Neural cell (in vitro differentiated cells): Measurements from ENCODE around the gene CCDC149. TPM values are rescaled to one million over a fixed set of nuclear protein-coding genes. Genes with fewer than 3 reads are reported as not detected.

Source experiments
- H2AFZ ChIP-seq: fragments of 200-600, 300-800 bp; sonication (generic), shearing (Covaris generic); 2 replicates; pipeline ENCODE4 v1.6.0; 2014; ENCODE audit warnings: low read depth, mild to moderate bottlenecking, antibody characterized with exemption, low read length, moderate library complexity
- H3F3A ChIP-seq: fragments of 200-600 bp; shearing (Covaris generic); 2 replicates; pipeline ENCODE4 v1.6.1; 2016; ENCODE audit warnings: mild to moderate bottlenecking, moderate library complexity, mixed read lengths, antibody characterized with exemption, low read length; ENCODE audit not compliant: insufficient read depth, poor library complexity, severe bottlenecking
- H3K27ac ChIP-seq: fragments of 200-600, 300-800 bp; sonication (generic), shearing (Covaris generic); 2 replicates; pipeline ENCODE4 v1.5.1; 2014; ENCODE audit warnings: mild to moderate bottlenecking, low read length, moderate library complexity
- H3K27me3 ChIP-seq: fragments of 300-800, 200-600 bp; sonication (generic), shearing (Covaris generic); 2 replicates; pipeline ENCODE4 v1.6.0; 2014; ENCODE audit warnings: mild to moderate bottlenecking, low read depth, low read length, moderate library complexity; ENCODE audit not compliant: insufficient read depth
- H3K36me3 ChIP-seq: fragments of 300-800, 200-600 bp; sonication (generic), shearing (Covaris generic); 2 replicates; pipeline ENCODE4 v1.5.1; 2014; ENCODE audit warnings: mild to moderate bottlenecking, antibody characterized with exemption, low read length, moderate library complexity; ENCODE audit not compliant: insufficient read depth
- H3K4me2 ChIP-seq: fragments of 300-800, 200-600 bp; sonication (generic), shearing (Covaris generic); 2 replicates; pipeline ENCODE4 v1.6.0; 2014; ENCODE audit warnings: mild to moderate bottlenecking, low read length
- H3K4me3 ChIP-seq: fragments of 300-800, 200-600 bp; sonication (generic), shearing (Covaris generic); 2 replicates; pipeline ENCODE4 v1.5.1; 2014; ENCODE audit warnings: mild to moderate bottlenecking, low read length, moderate library complexity
- H3K79me2 ChIP-seq: fragments of 200-600 bp; shearing (Covaris generic); replicated peaks from 2 replicates; pipeline ENCODE4 v1.6.0; 2014; ENCODE audit warnings: mild to moderate bottlenecking, low read length, moderate library complexity; ENCODE audit not compliant: insufficient read depth
- H3K9ac ChIP-seq: fragments of 300-800, 200-600 bp; sonication (generic), shearing (Covaris generic); 2 replicates; pipeline ENCODE4 v1.6.1; 2016; ENCODE audit warnings: mild to moderate bottlenecking, low read length, mixed read lengths
- H3K9me2 ChIP-seq: fragments of 200-600 bp; shearing (Covaris generic); 2 replicates; pipeline ENCODE4 v1.6.1; 2016; ENCODE audit warnings: mild to moderate bottlenecking, low read length, mixed read lengths; ENCODE audit not compliant: insufficient read depth
- H3K9me3 ChIP-seq: fragments of 200-600, 300-800 bp; sonication (generic), shearing (Covaris generic); 2 replicates; pipeline ENCODE4 v1.6.1; 2016; ENCODE audit warnings: mild to moderate bottlenecking, mixed run types, low read length, moderate library complexity, mixed read lengths
- H4K20me1 ChIP-seq: fragments of 200-600 bp; shearing (Covaris generic); 2 replicates; pipeline ENCODE4 v1.6.1; 2016; ENCODE audit warnings: mild to moderate bottlenecking, mixed run types; ENCODE audit not compliant: insufficient read depth
- EP300 ChIP-seq: fragments of 450-650 bp; conservative IDR thresholded peaks from 2 replicates; pipeline ENCODE4 v1.6.1; 2014; ENCODE audit warnings: antibody characterized with exemption, mild to moderate bottlenecking, moderate library complexity; ENCODE audit not compliant: poor library complexity, severe bottlenecking
- EZH2 ChIP-seq: fragments of 200-600, 300-800 bp; shearing (Covaris generic), sonication (generic); IDR thresholded peaks from 2 replicates; pipeline ENCODE4 v1.6.1; 2014; ENCODE audit warnings: antibody characterized with exemption, low read length, borderline replicate concordance, mild to moderate bottlenecking; ENCODE audit not compliant: insufficient read depth, poor library complexity, severe bottlenecking
- MXI1 ChIP-seq: fragments of 450-650 bp; conservative IDR thresholded peaks from 2 replicates; pipeline ENCODE4 v1.6.1; 2014; ENCODE audit warnings: antibody characterized with exemption, mild to moderate bottlenecking; ENCODE audit not compliant: poor library complexity, severe bottlenecking
- POLR2AphosphoS5 ChIP-seq: IDR thresholded peaks from 2 replicates; pipeline ENCODE4 v1.6.1; 2012
- RAD21 ChIP-seq: fragments of 450-650 bp; conservative IDR thresholded peaks from 2 replicates; pipeline ENCODE4 v1.6.1; 2014; ENCODE audit warnings: antibody characterized with exemption, mild to moderate bottlenecking, moderate library complexity
- SMC3 ChIP-seq: fragments of 450-650 bp; conservative IDR thresholded peaks from 2 replicates; pipeline ENCODE4 v1.6.1; 2014; ENCODE audit warnings: antibody characterized with exemption, mild to moderate bottlenecking, moderate library complexity; ENCODE audit not compliant: poor library complexity
- TAF1 ChIP-seq: IDR thresholded peaks from 2 replicates; pipeline ENCODE4 v1.6.1; 2012; ENCODE audit warnings: low read depth
- polyA plus RNA-seq: library from polyadenylated mRNA; depleted of rRNA; stranded (reverse); fragments of >200 nt; gene quantifications from 2 replicates; pipeline ENCODE4 v1.2.3, GENCODE V29; 2014
- TF ChIP-seq, protein P1 (sequence below): IDR thresholded peaks from 2 replicates; pipeline ENCODE4 v1.6.1; 2012; ENCODE audit warnings: borderline replicate concordance
- TF ChIP-seq, protein P2 (sequence below): fragments of 450-650 bp; IDR thresholded peaks from 2 replicates; pipeline ENCODE4 v1.5.1; 2014; ENCODE audit warnings: antibody characterized with exemption, mild to moderate bottlenecking, moderate library complexity; ENCODE audit not compliant: poor library complexity, severe bottlenecking

CCDC149 gene
- polyA plus RNA-seq, 1 donor from 2014 or later = 6.6 TPM

DNA sequence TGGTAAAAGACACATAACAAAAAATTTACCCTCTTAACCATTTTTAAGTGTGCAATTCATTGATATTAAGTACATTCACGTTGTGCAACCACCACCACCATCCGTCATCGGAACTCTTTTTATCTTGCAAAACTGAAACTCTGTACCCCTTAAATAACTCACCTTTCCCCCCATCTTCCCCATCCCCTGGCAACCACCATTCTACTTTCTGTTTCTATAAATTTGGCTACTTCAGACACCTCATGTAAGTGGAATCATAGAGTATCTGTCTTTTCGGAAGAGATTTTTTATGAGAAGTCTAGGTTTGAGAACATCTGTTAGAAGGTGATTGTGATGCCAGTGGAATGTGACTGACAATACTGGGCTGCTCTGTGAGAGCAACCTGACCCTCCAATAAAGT lies 39.8 kb upstream of the CCDC149 start:
- Histone ChIP-seq H3K9me2 (no peaks in the 10 kb centered on the region), H3K27ac (no peak overlapping the region), H3F3A (no peaks in the 10 kb centered on the region), H4K20me1 (no peaks in the 10 kb centered on the region), H3K9ac (no peak overlapping the region), H3K27me3 (no peaks in the 10 kb centered on the region), H3K79me2 (no peaks in the 10 kb centered on the region), H3K36me3 (no peaks in the 10 kb centered on the region), H3K4me3 (no peak overlapping the region), H3K4me2 (no peak overlapping the region), H3K9me3 (no peaks in the 10 kb centered on the region), H2AFZ (no peak overlapping the region)
- TF ChIP-seq EP300 (no peak), EZH2 (no peak), POLR2AphosphoS5 (no peak), RAD21 (no peak), SMC3 (no peak), MXI1 (no peak), TAF1 (no peak)
- TF ChIP-seq, protein P1, sequence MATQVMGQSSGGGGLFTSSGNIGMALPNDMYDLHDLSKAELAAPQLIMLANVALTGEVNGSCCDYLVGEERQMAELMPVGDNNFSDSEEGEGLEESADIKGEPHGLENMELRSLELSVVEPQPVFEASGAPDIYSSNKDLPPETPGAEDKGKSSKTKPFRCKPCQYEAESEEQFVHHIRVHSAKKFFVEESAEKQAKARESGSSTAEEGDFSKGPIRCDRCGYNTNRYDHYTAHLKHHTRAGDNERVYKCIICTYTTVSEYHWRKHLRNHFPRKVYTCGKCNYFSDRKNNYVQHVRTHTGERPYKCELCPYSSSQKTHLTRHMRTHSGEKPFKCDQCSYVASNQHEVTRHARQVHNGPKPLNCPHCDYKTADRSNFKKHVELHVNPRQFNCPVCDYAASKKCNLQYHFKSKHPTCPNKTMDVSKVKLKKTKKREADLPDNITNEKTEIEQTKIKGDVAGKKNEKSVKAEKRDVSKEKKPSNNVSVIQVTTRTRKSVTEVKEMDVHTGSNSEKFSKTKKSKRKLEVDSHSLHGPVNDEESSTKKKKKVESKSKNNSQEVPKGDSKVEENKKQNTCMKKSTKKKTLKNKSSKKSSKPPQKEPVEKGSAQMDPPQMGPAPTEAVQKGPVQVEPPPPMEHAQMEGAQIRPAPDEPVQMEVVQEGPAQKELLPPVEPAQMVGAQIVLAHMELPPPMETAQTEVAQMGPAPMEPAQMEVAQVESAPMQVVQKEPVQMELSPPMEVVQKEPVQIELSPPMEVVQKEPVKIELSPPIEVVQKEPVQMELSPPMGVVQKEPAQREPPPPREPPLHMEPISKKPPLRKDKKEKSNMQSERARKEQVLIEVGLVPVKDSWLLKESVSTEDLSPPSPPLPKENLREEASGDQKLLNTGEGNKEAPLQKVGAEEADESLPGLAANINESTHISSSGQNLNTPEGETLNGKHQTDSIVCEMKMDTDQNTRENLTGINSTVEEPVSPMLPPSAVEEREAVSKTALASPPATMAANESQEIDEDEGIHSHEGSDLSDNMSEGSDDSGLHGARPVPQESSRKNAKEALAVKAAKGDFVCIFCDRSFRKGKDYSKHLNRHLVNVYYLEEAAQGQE = no peak
- TF ChIP-seq, protein P2, sequence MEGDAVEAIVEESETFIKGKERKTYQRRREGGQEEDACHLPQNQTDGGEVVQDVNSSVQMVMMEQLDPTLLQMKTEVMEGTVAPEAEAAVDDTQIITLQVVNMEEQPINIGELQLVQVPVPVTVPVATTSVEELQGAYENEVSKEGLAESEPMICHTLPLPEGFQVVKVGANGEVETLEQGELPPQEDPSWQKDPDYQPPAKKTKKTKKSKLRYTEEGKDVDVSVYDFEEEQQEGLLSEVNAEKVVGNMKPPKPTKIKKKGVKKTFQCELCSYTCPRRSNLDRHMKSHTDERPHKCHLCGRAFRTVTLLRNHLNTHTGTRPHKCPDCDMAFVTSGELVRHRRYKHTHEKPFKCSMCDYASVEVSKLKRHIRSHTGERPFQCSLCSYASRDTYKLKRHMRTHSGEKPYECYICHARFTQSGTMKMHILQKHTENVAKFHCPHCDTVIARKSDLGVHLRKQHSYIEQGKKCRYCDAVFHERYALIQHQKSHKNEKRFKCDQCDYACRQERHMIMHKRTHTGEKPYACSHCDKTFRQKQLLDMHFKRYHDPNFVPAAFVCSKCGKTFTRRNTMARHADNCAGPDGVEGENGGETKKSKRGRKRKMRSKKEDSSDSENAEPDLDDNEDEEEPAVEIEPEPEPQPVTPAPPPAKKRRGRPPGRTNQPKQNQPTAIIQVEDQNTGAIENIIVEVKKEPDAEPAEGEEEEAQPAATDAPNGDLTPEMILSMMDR = no peak

DNA sequence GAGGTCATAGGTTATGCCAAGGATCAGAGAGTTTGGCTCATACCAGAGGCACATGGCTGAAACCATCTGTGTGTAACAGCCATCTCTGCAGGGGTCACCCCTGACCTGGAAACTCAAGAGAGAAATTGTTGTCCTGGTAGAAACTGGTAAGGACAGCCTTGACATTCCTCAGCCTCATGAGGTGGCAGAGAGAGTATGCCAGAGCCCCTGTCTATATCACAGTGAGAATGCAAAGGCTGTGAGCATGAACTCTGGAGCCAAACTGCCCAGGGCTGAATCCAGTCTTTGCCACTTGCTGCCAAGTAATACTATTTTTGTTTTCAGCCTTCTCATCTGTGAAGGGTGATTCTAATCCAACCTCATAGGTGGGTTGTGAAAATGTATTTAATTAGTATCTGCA lies 37.1 kb upstream of the CCDC149 start:
- H4K20me1 ChIP-seq = no peaks in the 10 kb centered on the region
- H3K9me2 ChIP-seq = no peaks in the 10 kb centered on the region
- H3K4me2 ChIP-seq = no peak overlapping the region
- no peaks in the 10 kb centered on the region for H3K9me3 ChIP-seq
- no peaks in the 10 kb centered on the region for H3F3A ChIP-seq
- no peak overlapping the region for H3K4me3 ChIP-seq
- H3K79me2 ChIP-seq = no peaks in the 10 kb centered on the region
- TF ChIP-seq, protein P2 = no peak
- TF ChIP-seq, protein P1 = no peak
- TF ChIP-seq MXI1 (no peak), EP300 (no peak), POLR2AphosphoS5 (no peak), SMC3 (no peak), TAF1 (no peak), EZH2 (no peak), RAD21 (no peak)
- H2AFZ ChIP-seq = no peak overlapping the region
- H3K36me3 ChIP-seq = no peaks in the 10 kb centered on the region
- no peak overlapping the region for H3K27ac ChIP-seq
- H3K9ac ChIP-seq = no peak overlapping the region
- no peaks in the 10 kb centered on the region for H3K27me3 ChIP-seq
